HepG2 (cell line): Measurements from ENCODE around the gene MLC1. TPM values are rescaled to one million over a fixed set of nuclear protein-coding genes. Genes with fewer than 3 reads are reported as not detected.

ENCODE experiments used
- ATAC-seq: fragments of 200-7000 bp; cut with Tn5 transposase; 3 replicates; pipeline ENCODE4 v1.9.1; 2020; ENCODE audit warnings: mild to moderate bottlenecking, moderate library complexity
- BruUV-seq: library from RNA; stranded (reverse); fragments of 400-500 nt; replicated peaks from 2 replicates; lab custom pipeline; 2021; lab: Mats Ljungman, UMichigan
- CTCF ChIA-PET: fragments of 300-600 bp; formaldehyde crosslinking; extraction: SDS; loops from one replicate; lab custom pipeline; 2021; ENCODE audit warnings: low total read pairs, inconsistent platforms, low intra/inter-chr PET ratio; lab: Yijun Ruan, JAX
- POLR2A ChIA-PET: fragments of 350-600 bp; sonication (Branson Sonifier 250); formaldehyde crosslinking; loops from one replicate; lab custom pipeline; 2020; ENCODE audit warnings: antibody characterized with exemption, inconsistent platforms; lab: Yijun Ruan, JAX
- DNase-seq: peaks from one replicate; pipeline ENCODE4 v3.0.0-alpha.2; 2015; ENCODE audit warnings: low spot score
- FAIRE-seq: peaks from 3 replicates; lab custom pipeline; 2011; peaks lifted over from hg19 to GRCh38; lab: Jason Lieb, UNC
- H2AFZ ChIP-seq: one replicate; pipeline ENCODE4 v1.6.1; 2011; ENCODE audit warnings: low read length, inconsistent platforms
- H3K27ac ChIP-seq: fragments of 300-600 bp; 3 replicates; pipeline ENCODE4 v1.8.0; 2011; ENCODE audit warnings: mixed run types, mild to moderate bottlenecking, mixed read lengths, low read length, inconsistent platforms; ENCODE audit not compliant: insufficient read depth; ENCODE audit errors: extremely low read length
- H3K27me3 ChIP-seq, 2 experiments: fragments of 200-600 bp in 1 of 2; 2 replicates in 1 of 2; 3 replicates in 1 of 2; pipeline versions ENCODE4 v1.6.0 to v1.8.0; 2011; ENCODE audit warnings: low read length in 2 of 2, mild to moderate bottlenecking in 2 of 2, moderate library complexity in 2 of 2, inconsistent platforms in 1 of 2; ENCODE audit not compliant: insufficient read depth in 2 of 2, control insufficient read depth in 1 of 2
- H3K36me3 ChIP-seq, 2 experiments: fragments of 200-600 bp in 1 of 2; replicated peaks in 1 of 2; 2 replicates in 1 of 2; 3 replicates in 1 of 2; pipeline versions ENCODE4 v1.5.1 to v1.8.0; 2011; ENCODE audit warnings: low read length in 2 of 2, inconsistent platforms in 1 of 2; ENCODE audit not compliant: insufficient read depth in 2 of 2, control insufficient read depth in 1 of 2
- H3K4me1 ChIP-seq: 2 replicates; pipeline ENCODE4 v1.5.1; 2012; ENCODE audit warnings: low read length, inconsistent platforms; ENCODE audit not compliant: insufficient read depth
- H3K4me2 ChIP-seq: 2 replicates; pipeline ENCODE4 v1.6.0; 2011; ENCODE audit warnings: low read depth, low read length, inconsistent platforms
- H3K4me3 ChIP-seq, 3 experiments: fragments of 200-600 bp in 1 of 3; sonication (generic), shearing (Covaris generic) in 1 of 3; replicated peaks in 1 of 3; 2 replicates each; pipeline ENCODE4 v1.5.1; 2011 to 2016; ENCODE audit warnings: low read length in 3 of 3, inconsistent platforms in 2 of 3, low read depth in 2 of 3, mild to moderate bottlenecking in 2 of 3, control low read depth in 1 of 3, mixed read lengths in 1 of 3; ENCODE audit not compliant: insufficient read depth in 1 of 3
- H3K79me2 ChIP-seq: one replicate; pipeline ENCODE4 v1.6.1; 2011; ENCODE audit warnings: low read length, inconsistent platforms; ENCODE audit not compliant: insufficient read depth
- H3K9ac ChIP-seq: 2 replicates; pipeline ENCODE4 v1.6.0; 2011; ENCODE audit warnings: mild to moderate bottlenecking, low read depth, low read length, inconsistent platforms; ENCODE audit not compliant: insufficient read depth
- H3K9me3 ChIP-seq: 2 replicates; pipeline ENCODE4 v1.5.1; 2012; ENCODE audit warnings: mild to moderate bottlenecking, low read length
- H4K20me1 ChIP-seq: 2 replicates; pipeline ENCODE4 v1.6.0; 2011; ENCODE audit warnings: inconsistent platforms, mild to moderate bottlenecking, low read length, moderate library complexity; ENCODE audit not compliant: insufficient read depth
- BCL3 ChIP-seq: sonication (generic); formaldehyde crosslinking; IDR thresholded peaks from 2 replicates; pipeline ENCODE4 v1.5.1; 2020; ENCODE audit warnings: mild to moderate bottlenecking, missing genetic modification reagents, moderate library complexity
- CREB1 ChIP-seq, 2 experiments: fragments of 450-650 bp in 1 of 2; IDR thresholded peaks; 2 replicates each; pipeline ENCODE4 v1.6.1; 2016 to 2017; ENCODE audit warnings: control low read depth in 1 of 2, mild to moderate bottlenecking in 1 of 2, missing compliant biosample characterization in 1 of 2, missing genetic modification characterization in 1 of 2
- ERF ChIP-seq: IDR thresholded peaks from 2 replicates; pipeline ENCODE4 v1.6.1; 2018; ENCODE audit warnings: missing biosample characterization, missing genetic modification reagents
- FOSL2 ChIP-seq: sonication (generic); formaldehyde crosslinking; IDR thresholded peaks from 2 replicates; pipeline ENCODE4 v1.4.0; 2020; ENCODE audit warnings: missing genetic modification reagents
- HOMEZ ChIP-seq: IDR thresholded peaks from 2 replicates; pipeline ENCODE4 v1.6.1; 2016; ENCODE audit warnings: low read depth
- KDM3A ChIP-seq: IDR thresholded peaks from 2 replicates; pipeline ENCODE4 v1.6.1; 2018; ENCODE audit warnings: low read depth, missing compliant biosample characterization
- MIXL1 ChIP-seq: IDR thresholded peaks from 2 replicates; pipeline ENCODE4 v1.6.1; 2016
- NCOA1 ChIP-seq: sonication (generic); formaldehyde crosslinking; IDR thresholded peaks from 2 replicates; pipeline ENCODE4 v1.9.0; 2021; ENCODE audit warnings: missing genetic modification reagents
- SMAD1 ChIP-seq: sonication (generic); formaldehyde crosslinking; IDR thresholded peaks from 2 replicates; pipeline ENCODE4 v1.4.0; 2020; ENCODE audit warnings: missing genetic modification reagents, low read depth, mild to moderate bottlenecking, borderline replicate concordance
- TOPORS ChIP-seq: sonication (generic); formaldehyde crosslinking; IDR thresholded peaks from 2 replicates; pipeline ENCODE4 v1.8.0; 2023; ENCODE audit warnings: mild to moderate bottlenecking, missing genetic modification reagents
- ZBTB21 ChIP-seq: sonication (generic); formaldehyde crosslinking; IDR thresholded peaks from 2 replicates; pipeline ENCODE4 v1.4.0; 2020; ENCODE audit warnings: missing genetic modification reagents
- ZFP62 ChIP-seq: sonication (generic); formaldehyde crosslinking; IDR thresholded peaks from 2 replicates; pipeline ENCODE4 v1.4.0; 2020; ENCODE audit warnings: missing genetic modification reagents
- ZNF143 ChIP-seq: sonication (generic); formaldehyde crosslinking; IDR thresholded peaks from 2 replicates; pipeline ENCODE4 v1.4.0; 2020; ENCODE audit warnings: missing genetic modification reagents
- ZNF232 ChIP-seq: sonication (generic); formaldehyde crosslinking; IDR thresholded peaks from 2 replicates; pipeline ENCODE4 v1.4.0; 2020; ENCODE audit warnings: missing genetic modification reagents, borderline replicate concordance
- ZNF33A ChIP-seq: sonication (generic); formaldehyde crosslinking; IDR thresholded peaks from 2 replicates; pipeline ENCODE4 v1.5.1; 2020; ENCODE audit warnings: missing genetic modification reagents, mild to moderate bottlenecking, moderate library complexity, borderline replicate concordance
- ZNF367 ChIP-seq: sonication (generic); formaldehyde crosslinking; IDR thresholded peaks from 2 replicates; pipeline ENCODE4 v1.4.0; 2020; ENCODE audit warnings: missing genetic modification reagents, borderline replicate concordance
- ZNF570 ChIP-seq: sonication (generic); formaldehyde crosslinking; IDR thresholded peaks from 2 replicates; pipeline ENCODE4 v1.4.0; 2020; ENCODE audit warnings: mild to moderate bottlenecking, missing genetic modification reagents, borderline replicate concordance
- ZNF616 ChIP-seq: sonication (generic); formaldehyde crosslinking; IDR thresholded peaks from 2 replicates; pipeline ENCODE4 v1.5.0; 2020; ENCODE audit warnings: low read depth, mild to moderate bottlenecking, missing genetic modification reagents
- ZNF768 ChIP-seq: sonication (generic); formaldehyde crosslinking; IDR thresholded peaks from 2 replicates; pipeline ENCODE4 v1.4.0; 2020; ENCODE audit warnings: missing genetic modification reagents
- WGBS: methylation state at CpG from one replicate; pipeline ENCODE4 v1.1.6; 2017; ENCODE audit warnings: low lambda C conversion rate; 5-methylcytosine and 5-hydroxymethylcytosine counted together
- in situ Hi-C: cut with HindIII; loops from 2 replicates; pipeline ENCODE4 v1.10.0; 2017; ENCODE audit warnings: low pct_unique_long_range_greater_than_20kb; ENCODE audit not compliant: extremely low pct_ligation_motif_present
- intact Hi-C: fragments of 100-400 bp; cut with micrococcal nuclease; formaldehyde crosslinking; loops from one replicate; pipeline ENCODE4 v1.10.0; 2022; ENCODE audit not compliant: unreplicated experiment
- polyA plus RNA-seq, 8 experiments: library from polyadenylated mRNA; depleted of rRNA in 3 of 8; stranded (reverse) in 7 of 8; unstranded in 1 of 8; fragments of >200 nt; fragmentation: Illumina TruSeq in 4 of 8; extraction: Trizol in 4 of 8; gene quantifications; 2 replicates each; pipeline versions ENCODE4 v1.2.1 to v1.2.3, GENCODE V29; 2011 to 2016; ENCODE audit warnings: low read depth in 4 of 8, missing spikeins in 1 of 8, mixed read lengths in 1 of 8; ENCODE audit not compliant: insufficient read depth in 1 of 8
- total RNA-seq, 5 experiments: library from RNA; depleted of rRNA; stranded (reverse); fragments of >200 nt; fragmentation: Illumina TruSeq; extraction: Trizol; gene quantifications; 2 replicates each; pipeline ENCODE4 v1.2.3, GENCODE V29; 2016; ENCODE audit warnings: low read depth in 1 of 5
- TF ChIP-seq, protein P1 (sequence below): sonication (generic); IDR thresholded peaks from 2 replicates; pipeline ENCODE4 v1.6.1; 2016; ENCODE audit warnings: low read depth, borderline replicate concordance
- TF ChIP-seq, protein P2 (sequence below): sonication (generic); formaldehyde crosslinking; IDR thresholded peaks from 2 replicates; pipeline ENCODE4 v1.4.0; 2020; ENCODE audit warnings: missing genetic modification reagents

Gene MLC1
- total and polyA plus RNA-seq, 2 of the 13 experiments (the other 11 are each of a cell fraction or from before 2014, with no cell fraction given) = not detected

DNA sequence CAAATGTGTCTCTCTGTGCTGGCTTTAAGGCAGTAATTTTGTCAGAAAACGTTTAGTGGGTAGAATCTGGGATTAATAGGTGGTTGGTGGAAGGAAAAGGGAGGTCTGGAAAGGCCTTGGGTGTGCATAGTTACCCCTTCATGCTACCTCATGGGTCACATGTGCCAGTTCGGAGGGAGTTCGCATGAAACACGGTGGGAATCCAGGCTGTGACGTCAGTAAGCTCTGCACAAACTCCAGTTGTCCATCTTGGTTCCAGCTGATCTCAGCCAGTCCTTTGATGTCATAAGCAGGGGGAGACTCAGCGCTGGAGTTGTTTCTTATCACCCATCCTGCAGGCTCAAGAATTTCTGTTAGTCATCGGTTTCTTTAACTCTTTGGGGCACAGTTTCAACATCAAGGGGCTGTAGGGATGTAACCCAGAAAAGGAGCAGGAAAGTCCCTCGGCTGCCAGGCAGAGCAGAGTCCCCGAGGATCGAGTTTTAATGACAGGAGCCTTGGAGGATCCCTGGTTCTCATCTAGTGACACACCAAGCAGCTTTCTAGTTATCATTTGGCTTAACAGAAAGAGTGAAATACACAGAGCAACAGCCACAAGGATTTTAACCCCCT lies 33.4 kb upstream of the MLC1 start:
- in situ Hi-C loops (no loop called here), intact Hi-C loops (no loop called here)
- Histone ChIP-seq H4K20me1 (no peaks in the 10 kb centered on the region), H3K27ac (no peak overlapping the region), H3K36me3 (no peaks in the 10 kb centered on the region), H3K4me1 (peaks cover 29% of the 10 kb centered on the region), H2AFZ (no peak overlapping the region), H3K79me2 (no peaks in the 10 kb centered on the region), H3K27me3 (peaks cover 12 to 54% of the 10 kb centered on the region in 2 experiments), H3K9me3 (no peaks in the 10 kb centered on the region), H3K9ac (no peak overlapping the region), H3K4me3 (no peak overlapping the region), H3K4me2 (no peak overlapping the region)
- CTCF ChIA-PET = no interaction called here
- ATAC-seq (no peak), FAIRE-seq (no peak), DNase-seq (peak; percentile 10)
- BruUV-seq = no TSS peak
- 2% methylated on average over 9 of the region's 10 CpGs for WGBS
- POLR2A ChIA-PET = no interaction called here
- TF ChIP-seq ZNF232 = no peak
- TF ChIP-seq, protein P1, sequence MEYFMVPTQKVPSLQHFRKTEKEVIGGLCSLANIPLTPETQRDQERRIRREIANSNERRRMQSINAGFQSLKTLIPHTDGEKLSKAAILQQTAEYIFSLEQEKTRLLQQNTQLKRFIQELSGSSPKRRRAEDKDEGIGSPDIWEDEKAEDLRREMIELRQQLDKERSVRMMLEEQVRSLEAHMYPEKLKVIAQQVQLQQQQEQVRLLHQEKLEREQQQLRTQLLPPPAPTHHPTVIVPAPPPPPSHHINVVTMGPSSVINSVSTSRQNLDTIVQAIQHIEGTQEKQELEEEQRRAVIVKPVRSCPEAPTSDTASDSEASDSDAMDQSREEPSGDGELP = peak; percentile 40; the same call in 1 of the 2 replicates
- TF ChIP-seq HOMEZ (CRISPR knock-in tag) = no peak
- TF ChIP-seq, protein P2, sequence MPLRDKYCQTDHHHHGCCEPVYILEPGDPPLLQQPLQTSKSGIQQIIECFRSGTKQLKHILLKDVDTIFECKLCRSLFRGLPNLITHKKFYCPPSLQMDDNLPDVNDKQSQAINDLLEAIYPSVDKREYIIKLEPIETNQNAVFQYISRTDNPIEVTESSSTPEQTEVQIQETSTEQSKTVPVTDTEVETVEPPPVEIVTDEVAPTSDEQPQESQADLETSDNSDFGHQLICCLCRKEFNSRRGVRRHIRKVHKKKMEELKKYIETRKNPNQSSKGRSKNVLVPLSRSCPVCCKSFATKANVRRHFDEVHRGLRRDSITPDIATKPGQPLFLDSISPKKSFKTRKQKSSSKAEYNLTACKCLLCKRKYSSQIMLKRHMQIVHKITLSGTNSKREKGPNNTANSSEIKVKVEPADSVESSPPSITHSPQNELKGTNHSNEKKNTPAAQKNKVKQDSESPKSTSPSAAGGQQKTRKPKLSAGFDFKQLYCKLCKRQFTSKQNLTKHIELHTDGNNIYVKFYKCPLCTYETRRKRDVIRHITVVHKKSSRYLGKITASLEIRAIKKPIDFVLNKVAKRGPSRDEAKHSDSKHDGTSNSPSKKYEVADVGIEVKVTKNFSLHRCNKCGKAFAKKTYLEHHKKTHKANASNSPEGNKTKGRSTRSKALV (CRISPR knock-in tag) = no peak
- TF ChIP-seq ZNF768 (CRISPR knock-in tag) = no peak
- no peak for TF ChIP-seq ZNF143 (CRISPR knock-in tag)
- peak; percentile 94 for TF ChIP-seq CREB1 (IDR thresholded peaks at IDR 0.05)
- TF ChIP-seq CREB1 (CRISPR knock-in tag; IDR thresholded peaks at IDR 0.05) = no peak
- TF ChIP-seq BCL3 (CRISPR knock-in tag) = no peak
- TF ChIP-seq ZBTB21 (CRISPR knock-in tag) = peak; percentile 76
- TF ChIP-seq ZNF367 = no peak
- 0 out of 2 replicates have a peak, but pooled peaks have one; percentile 30 for TF ChIP-seq FOSL2
- TF ChIP-seq ZNF616 (CRISPR knock-in tag) = no peak
- TF ChIP-seq ZFP62 (CRISPR knock-in tag) = no peak
- TF ChIP-seq ERF (CRISPR knock-in tag) = no peak
- TF ChIP-seq SMAD1 (CRISPR knock-in tag) = no peak
- no peak for TF ChIP-seq TOPORS (CRISPR knock-in tag)
- TF ChIP-seq KDM3A (CRISPR knock-in tag) = no peak
- TF ChIP-seq ZNF33A (CRISPR knock-in tag) = no peak
- no peak for TF ChIP-seq MIXL1
- no peak for TF ChIP-seq NCOA1 (CRISPR knock-in tag)
- TF ChIP-seq ZNF570 (CRISPR knock-in tag) = no peak
